ENCODE results near the gene RRAS2. TPM values are rescaled to one million over a fixed set of nuclear protein-coding genes. Genes with fewer than 3 reads are reported as not detected.

Gene RRAS2
- total and polyA plus RNA-seq, 9 of the 15 experiments (the other 6 are each of a cell fraction or from before 2014, with no cell fraction given): 9.4 to 47.5 (median 37.6) TPM

- TF ChIP-seq IFI16 (CRISPR knock-in tag; IDR thresholded peaks at IDR 0.05) (no peak), YBX1 (IDR thresholded peaks at IDR 0.05) (no peak), REST (IDR thresholded peaks at IDR 0.05; ENCODE audit: borderline replicate concordance) (no peak), REST (CRISPR knock-in tag; IDR thresholded peaks at IDR 0.05; ENCODE audit: low read depth) (no peak), ZNF316 (IDR thresholded peaks at IDR 0.05) (no peak), ZNF431 (CRISPR knock-in tag; IDR thresholded peaks at IDR 0.05) (no peak), SETDB1 (IDR thresholded peaks at IDR 0.05; ENCODE audit: low read length) (no peak), ZNF175 (CRISPR knock-in tag; IDR thresholded peaks at IDR 0.05; ENCODE audit: low read depth) (no peak), POLR2AphosphoS5 (IDR thresholded peaks at IDR 0.05; ENCODE audit: control insufficient read depth, insufficient read depth, low read depth, low read length) (no peak), FOXP4 (CRISPR knock-in tag; IDR thresholded peaks at IDR 0.05; ENCODE audit: borderline replicate concordance) (no peak), ZBTB26 (CRISPR knock-in tag; IDR thresholded peaks at IDR 0.05) (no peak), FUS (optimal IDR thresholded peaks at IDR 0.05; ENCODE audit: low read depth, low read length) (no peak), ZNF354B (CRISPR knock-in tag; IDR thresholded peaks at IDR 0.05) (no peak)
- no peak for ATAC-seq
- no peak for DNase-seq (ENCODE audit: extremely low read depth in 1 of 4, low spot score in 3 of 4)
- BruUV-seq (replicated peaks): no TSS peak
- Histone ChIP-seq H3K79me2 (ENCODE audit: control insufficient read depth, insufficient read depth, low read length) (no peaks in the 10 kb centered on the region), H3K9me3 (replicated peaks; ENCODE audit: control insufficient read depth, insufficient read depth, low read depth, low read length) (no peaks in the 10 kb centered on the region), H4K20me1 (replicated peaks; ENCODE audit: control insufficient read depth, insufficient read depth, low read length) (no peaks in the 10 kb centered on the region), H3K27ac (ENCODE audit: extremely low read depth, low read depth, low read length) (no peak overlapping the region), H3K4me1 (replicated peaks in 1 of 2; ENCODE audit: control insufficient read depth in 2 of 2, insufficient read depth in 2 of 2, low read length in 2 of 2) (no peaks in the 10 kb centered on the region), H3K9me1 (ENCODE audit: control insufficient read depth, insufficient read depth, low read length) (no peaks in the 10 kb centered on the region), H3K4me2 (ENCODE audit: insufficient read depth, low read length) (no peak overlapping the region), H3K9ac (ENCODE audit: insufficient read depth in 1 of 2, low read depth in 2 of 2, low read length in 2 of 2) (no peak overlapping the region), H2AFZ (ENCODE audit: low read depth, low read length) (no peak overlapping the region), H3K4me3 (no peak overlapping the region), H3K36me3 (ENCODE audit: control insufficient read depth, insufficient read depth, low read length) (no peaks in the 10 kb centered on the region), H3K27me3 (ENCODE audit: control insufficient read depth in 2 of 2, insufficient read depth in 2 of 2, low read length in 2 of 2) (peaks cover 3 to 13% of the 10 kb centered on the region in 2 experiments; a peak in 2 of 5 replicates)
- ChIA-PET CTCF (ENCODE audit: low intra/inter-chr PET ratio) (no interaction called here), POLR2A (no interaction called here)
- intact Hi-C loops (cut with micrococcal nuclease) (no loop called here), in situ Hi-C loops (cut with MboI) (no loop called here)
- no peak for FAIRE-seq
- 14% methylated on average over 5 of the region's 5 CpGs for WGBS (ENCODE audit: insufficient coverage, low coverage, missing lambda C conversion rate)
Measured at GRCh38 chr11:14393129-14393528, 34.1 kb upstream of the RRAS2 start.
